ENCODE measurements around the gene HNRNPF.
"Not testable (repeated sequence)": the region's sequence is repeated elsewhere in the genome, so short reads cannot be mapped to it uniquely, and the experiment has no call there.

Gene HNRNPF

GRCh38 chr10:43344051-43344450, 64.9 kb downstream of the HNRNPF start:
- no peak for DNase-seq

DNA sequence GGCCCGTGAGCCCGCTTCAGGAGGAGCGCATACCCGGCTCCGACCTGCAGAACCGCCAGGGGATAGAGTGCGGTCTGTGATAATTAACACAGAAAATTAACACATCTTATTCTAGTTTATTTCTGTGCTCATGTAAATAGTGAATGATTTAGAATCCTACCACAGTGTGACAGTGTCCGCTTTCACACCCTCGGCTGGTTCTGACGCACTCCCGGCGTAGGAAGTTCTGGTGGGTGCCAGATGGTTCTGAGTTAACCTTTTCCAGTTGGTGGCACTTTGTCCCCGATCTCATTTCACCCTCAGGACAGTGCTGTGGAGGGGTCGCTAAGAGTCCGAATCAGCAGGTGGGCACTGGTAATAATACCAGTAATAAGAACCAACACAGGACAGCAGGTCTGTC, 65.9 kb downstream of the HNRNPF start:
- DNase-seq, result no peak

GRCh38 chr10:43342279-43343125, 66.5 kb downstream of the HNRNPF start:
- no peak for DNase-seq

GRCh38 chr10:43341450-43341849, 67.5 kb downstream of the HNRNPF start:
- no peak for DNase-seq

- no peak for DNase-seq
Measured at GRCh38 chr10:43340619-43341018, 68.4 kb downstream of the HNRNPF start.

DNA sequence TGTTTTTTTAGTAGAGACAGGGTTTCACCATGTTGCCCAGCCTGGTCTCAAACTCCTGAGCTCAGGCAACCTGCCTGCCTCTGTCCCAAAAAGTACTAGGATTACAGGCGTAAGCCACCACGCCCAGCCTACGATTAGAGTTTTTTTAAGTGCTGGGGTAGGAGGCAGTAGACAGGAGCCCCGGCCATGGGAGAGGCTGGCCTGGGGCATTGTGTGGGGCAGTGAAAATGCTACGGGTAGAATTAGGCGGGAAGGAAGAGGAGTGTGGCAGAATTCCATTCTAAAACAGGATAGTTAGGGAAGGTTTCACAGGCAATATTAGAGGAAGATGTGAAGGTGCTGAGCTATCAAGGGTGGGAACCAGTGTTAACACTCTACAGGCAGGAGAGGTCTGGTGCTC, 68.9 kb downstream of the HNRNPF start:
- DNase-seq, result no peak

DNA sequence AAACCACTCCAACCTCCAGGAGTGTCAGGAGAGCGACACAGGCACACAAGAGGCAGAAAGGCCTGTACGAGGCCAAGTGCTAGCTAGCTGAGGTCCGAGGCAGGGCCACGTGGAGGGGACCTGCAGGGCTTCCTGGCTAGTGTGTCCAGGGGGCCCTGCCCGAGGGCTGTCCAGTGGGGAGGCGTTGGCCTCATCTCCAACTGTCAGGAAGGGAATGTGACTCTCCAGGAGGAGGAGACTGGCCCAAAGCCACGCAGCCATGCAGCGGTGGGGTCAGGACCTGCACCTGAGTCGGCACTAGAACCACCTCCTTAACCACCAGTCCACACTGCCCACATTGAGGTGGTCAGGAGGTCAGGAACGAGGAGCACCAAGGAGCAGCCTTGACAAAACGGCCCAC, 69.8 kb downstream of the HNRNPF start:
- no peak for DNase-seq

- DNase-seq, result no peak
Measured at GRCh38 chr10:43338117-43338516, 70.9 kb downstream of the HNRNPF start.

DNA sequence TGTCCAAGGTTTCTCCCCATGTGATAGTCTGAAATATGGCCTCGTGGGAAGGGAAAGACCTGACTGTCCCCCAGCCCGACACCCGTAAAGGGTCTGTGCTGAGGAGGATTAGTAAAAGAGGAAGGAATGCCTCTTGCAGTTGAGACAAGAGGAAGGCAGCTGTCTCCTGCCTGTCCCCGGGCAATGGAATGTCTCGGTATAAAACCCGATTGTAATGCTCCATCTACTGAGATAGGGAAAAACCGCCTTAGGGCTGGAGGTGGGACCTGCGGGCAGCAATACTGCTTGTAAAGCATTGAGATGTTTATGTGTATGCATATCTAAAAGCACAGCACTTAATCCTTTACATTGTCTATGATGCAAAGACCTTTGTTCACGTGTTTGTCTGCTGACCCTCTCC, 71.5 kb downstream of the HNRNPF start:
- DNase-seq, result not testable (repeated sequence)

GRCh38 chr10:43336641-43337318, 72.2 kb downstream of the HNRNPF start:
- DNase-seq, result no peak

- DNase-seq, result no peak
Measured at GRCh38 chr10:43336061-43336460, 72.9 kb downstream of the HNRNPF start.

All from CD4-positive, alpha-beta T cell treated with Interleukin-1 beta for 1 hour (primary cell).